GM21423 (cell line): ENCODE results near the gene SPTLC3.

Experiments
- ATAC-seq: cut with Tn5 transposase; IDR thresholded peaks from one replicate; pipeline ENCODE4 v1.9.1; 2021; ENCODE audit warnings: mild to moderate bottlenecking, moderate library complexity; ENCODE audit not compliant: unreplicated experiment

SPTLC3 gene

DNA sequence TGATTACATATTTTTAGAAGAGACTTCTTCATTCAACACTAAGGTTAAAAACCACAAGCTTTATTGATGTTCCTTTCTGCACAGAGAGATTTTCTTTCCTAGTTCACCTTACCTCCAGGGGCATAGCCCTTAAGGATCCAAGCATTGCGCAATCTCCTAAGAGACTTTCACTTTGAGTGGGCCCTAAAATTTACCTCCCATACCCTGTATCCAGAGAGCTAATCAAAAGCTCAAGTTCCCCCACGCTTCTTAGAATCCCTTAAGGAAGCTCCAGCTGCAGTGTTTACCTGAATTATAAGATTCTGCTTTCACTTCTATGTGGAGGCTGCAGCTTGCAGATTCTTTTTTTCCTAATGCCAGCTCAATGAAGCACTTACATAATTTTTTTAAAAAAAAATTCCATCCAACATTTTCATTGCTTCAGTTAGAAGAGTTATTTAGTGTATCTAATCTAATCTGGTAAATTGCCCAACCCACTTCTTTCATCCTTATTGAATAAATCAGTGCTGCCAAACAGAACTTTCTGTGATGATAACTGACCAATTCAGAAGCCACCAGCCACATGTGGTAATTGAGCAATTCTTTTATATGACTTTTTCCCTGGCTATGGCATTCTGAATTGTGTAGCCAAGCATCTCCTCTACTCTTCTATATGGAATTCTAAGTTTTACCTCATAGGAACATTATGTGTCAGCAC lies 24.6 kb upstream of the SPTLC3 start:
- no peak for ATAC-seq

DNA sequence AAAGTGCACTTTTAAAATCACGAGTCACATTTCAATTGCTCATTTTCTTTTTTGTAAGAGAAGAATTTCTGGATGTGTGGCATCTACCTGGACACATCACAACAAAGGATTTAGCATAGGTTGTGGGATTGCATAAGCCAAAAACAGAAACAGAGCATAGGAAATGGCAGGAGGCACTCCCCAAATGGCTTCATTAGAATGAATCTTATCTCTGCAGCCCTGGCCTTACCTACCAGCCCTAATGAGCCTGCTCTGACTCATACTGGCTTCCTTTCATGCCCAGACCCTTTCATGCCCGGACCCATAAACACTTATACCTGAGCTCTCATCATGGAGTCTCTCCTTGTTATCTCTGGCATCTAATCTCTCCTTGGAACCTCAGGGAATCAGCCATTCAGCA lies 23.9 kb upstream of the SPTLC3 start:
- ATAC-seq, result no peak

DNA sequence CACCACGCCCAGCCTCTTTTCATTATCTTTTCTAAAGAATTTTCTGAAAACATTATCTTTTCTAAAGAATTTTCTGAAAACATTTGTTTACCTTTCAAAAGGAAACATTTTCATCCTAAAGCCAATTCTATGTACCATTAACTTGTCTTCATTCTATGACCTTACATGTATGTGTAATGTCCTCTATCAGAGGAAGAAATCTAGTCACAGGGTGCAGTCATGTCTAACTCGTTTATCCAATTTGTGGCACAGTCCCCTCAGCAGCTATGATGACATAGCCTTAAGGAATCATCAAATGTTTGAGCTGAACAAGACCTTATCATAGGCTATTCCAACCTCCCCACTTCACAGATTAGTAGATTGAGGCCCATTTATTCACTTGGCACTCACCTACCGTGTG lies 21.5 kb upstream of the SPTLC3 start:
- no peak for ATAC-seq

DNA sequence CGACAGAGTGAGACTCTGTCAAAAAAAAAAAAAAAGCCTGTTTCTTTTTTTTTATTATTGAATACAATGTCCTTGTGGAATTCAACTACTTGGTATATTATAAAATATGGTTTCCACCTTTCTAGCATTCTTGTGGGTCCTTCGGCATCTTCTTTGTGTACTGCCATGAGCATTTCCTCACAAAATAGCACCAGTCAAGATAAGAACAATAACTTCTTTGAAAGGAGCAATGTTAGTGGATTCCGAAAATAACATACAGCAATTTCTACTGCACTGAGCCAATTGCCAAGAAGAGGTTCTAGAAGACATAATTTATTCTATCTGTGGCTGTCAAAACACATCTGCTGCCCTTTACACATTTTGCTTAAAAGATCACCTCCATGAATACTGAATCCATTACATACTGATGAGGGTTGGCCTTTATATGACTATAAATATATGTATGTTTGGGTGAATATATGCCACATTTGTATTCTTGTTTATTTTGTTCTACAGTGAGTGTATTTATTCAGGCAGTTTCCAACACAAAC lies 19.1 kb upstream of the SPTLC3 start:
- ATAC-seq, result no peak

DNA sequence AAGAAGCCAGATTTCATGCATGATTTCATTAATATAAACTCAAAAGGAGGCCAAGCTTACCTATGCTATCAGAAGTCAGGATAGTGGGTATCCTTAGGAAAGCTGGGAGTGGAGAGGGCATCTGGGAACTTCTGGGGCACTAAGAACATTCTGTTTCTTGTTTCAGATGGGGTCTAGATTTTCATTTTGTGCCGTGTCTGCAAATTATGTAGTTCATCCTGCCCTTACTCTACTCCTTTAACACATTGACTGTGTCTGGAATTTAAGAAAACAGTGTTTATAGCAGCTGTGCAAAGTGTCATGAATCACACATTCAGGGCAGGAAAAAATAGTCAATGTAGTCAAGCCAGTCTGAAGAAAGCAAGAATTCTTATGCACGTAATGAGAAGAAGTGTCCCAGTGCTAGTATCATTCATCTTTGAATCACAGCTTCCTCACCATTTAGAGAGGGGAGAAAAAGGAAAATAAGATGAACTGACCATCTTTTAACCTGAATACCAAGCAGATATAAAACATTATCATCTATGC lies 11.6 kb upstream of the SPTLC3 start:
- no peak for ATAC-seq

DNA sequence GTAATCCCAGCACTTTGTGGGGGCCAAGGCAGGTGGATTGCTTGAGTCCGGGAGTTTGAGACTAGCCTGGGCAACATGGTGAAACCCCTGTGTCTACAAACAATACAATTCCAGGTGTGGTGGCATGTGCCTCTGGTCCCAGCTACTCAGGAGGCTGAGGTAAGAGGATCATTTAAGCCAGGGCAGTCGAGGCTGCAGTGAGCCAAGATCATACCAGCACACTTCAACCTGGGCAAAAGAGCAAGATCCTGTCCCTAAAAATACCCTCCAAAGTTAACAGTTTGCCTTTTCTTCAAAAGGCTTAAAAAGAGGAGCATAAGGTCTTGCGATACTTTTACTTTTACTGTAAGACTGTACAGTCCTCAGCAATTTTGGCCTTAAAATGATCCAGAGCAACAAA lies 10.7 kb upstream of the SPTLC3 start:
- ATAC-seq, result no peak

DNA sequence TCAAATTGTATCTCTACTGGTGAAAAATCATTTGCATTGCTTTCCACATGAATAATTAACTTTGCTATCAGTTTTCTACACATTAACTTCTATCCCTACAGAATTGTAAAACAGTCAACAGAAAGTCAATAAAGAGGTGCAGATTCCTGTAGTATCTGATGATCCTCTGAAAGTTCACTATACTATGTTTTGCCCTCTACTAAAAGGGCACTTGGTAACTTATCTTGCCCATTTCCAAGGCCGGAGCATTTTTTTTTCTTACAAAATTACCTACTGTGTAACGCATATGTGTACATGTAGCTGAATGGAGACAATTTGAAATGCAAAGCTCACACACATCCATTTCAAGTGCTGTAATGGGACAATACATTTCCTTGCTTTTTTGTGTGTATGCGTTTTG lies 9.6 kb upstream of the SPTLC3 start:
- no peak for ATAC-seq

DNA sequence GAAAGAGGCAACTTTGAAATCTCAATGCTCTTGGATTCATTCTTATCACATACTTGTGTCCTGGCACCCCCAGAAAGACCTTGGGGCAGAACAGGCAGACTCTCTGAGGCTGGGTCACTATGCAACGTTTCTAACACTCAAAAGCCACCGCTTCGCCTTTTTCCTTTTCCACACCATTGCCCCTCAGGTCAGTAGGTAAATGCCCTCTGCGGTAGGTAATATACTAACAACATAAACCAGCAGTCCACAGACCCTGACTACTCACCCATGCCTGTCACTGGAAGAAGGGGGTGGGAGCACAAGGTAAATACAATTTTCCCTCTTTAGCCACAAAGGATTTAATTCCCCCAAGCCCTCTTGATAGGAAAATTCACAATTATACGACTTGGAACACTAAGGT lies 6.5 kb upstream of the SPTLC3 start:
- no peak for ATAC-seq

DNA sequence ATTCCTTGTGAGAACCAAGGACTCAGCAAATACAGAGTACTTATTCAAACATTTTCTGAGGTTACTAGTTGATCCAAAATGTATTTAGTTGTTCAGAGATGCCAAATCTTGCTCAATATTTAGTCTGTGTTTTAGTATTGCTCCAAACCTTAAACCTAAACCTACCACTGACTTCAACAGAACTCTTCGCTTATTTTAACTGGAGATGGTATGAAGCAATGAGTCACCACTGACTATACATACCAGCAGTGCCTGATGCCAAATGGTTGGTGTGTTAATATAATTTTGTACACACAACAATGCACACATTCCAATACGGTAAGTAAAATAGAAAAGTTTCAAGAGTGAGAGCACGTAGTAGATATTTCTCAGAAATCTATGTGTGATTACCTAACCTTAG lies 1.9 kb upstream of the SPTLC3 start:
- no peak for ATAC-seq

DNA sequence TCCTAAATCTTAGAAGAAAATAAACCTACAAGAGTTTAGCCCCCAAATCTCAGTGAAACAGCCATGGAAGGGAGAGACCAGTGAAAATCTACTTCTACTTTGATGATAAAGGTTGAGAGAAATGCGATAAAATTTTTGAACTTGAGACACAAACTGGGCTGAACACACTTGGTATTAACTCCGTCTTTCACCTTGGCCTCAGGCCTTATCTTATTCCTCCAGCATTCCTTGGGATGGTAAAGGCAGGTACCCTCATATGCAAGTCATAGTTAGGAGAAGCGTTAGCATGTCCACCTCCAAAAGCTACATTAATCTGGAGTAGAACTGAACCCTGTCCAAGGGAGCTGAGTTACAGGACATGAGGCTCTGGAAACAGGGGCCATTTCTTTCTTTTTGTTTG lies 1.2 kb upstream of the SPTLC3 start:
- no peak for ATAC-seq

DNA sequence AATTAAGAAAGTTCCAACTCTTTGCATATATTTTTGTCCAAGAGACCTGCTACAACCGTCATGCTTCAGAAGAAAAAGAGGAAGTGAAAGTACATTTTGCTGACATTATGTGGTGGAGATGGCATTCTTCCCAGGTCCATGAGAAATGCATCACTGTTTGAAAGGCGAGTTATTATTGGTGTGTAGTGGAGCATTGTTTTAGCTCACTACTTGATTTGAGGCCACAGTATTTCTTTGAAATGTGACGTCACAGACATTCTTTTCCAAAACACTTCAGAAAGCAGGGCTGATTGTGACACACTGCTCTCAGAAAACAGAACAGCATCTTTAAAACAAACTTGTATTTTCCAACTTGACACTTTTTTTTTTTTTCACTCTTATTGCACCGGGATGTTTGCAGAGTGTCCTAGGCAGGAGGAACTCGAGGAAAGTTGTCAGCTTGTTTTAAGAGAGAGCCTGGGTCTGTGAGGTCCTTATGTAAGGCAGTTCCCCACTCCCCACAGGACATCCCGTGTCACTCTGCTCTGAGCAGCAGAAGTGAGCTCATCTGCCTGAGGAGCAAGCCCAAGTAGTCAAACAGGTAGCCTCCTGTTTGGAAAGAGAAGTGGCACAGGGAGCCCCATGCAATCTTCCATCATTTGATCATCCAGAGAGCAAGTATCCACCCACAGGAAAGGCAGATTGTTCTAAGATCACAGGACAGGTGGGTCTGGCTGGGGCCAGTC lies 1.1 kb downstream of the SPTLC3 start:
- ATAC-seq, result peak; percentile 91

DNA sequence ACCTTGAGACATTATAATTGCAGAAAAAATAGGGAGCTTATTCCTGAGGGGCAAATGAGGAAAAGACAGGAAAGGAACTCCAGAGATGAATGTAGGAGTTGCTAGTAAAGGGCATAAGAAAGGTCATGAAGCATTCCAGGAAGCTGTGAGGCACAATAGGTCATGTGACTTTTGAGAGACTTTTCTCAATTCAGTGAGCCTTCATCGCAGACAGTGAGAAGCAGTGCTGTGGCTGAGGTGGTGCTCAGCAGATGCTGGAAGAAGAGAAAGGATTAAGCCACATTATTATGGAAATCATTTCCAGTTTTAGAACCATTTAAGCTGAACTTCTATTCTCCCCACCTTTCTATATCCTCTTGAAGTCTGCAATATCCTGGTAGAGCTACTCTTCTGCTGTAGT lies 4.1 kb downstream of the SPTLC3 start:
- no peak for ATAC-seq

DNA sequence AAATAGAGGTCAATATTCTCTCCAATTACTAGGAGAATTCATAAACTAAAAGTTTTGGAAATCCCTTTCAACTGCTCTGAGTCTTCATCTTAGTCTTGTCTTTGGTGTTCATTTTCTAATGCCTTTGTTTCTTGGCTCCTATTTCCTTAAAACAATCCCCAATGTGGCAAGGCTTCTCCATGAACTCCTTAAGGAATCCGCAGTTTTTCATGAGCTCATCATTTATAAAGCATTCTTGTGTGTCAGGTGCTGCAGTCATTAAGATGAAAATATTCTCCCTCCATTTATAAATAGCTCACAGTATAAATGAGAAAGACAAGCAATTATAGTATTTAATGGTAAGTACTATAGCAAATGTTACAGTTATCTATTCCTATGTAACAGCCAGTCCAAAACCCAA lies 4.6 kb downstream of the SPTLC3 start:
- ATAC-seq, result no peak

DNA sequence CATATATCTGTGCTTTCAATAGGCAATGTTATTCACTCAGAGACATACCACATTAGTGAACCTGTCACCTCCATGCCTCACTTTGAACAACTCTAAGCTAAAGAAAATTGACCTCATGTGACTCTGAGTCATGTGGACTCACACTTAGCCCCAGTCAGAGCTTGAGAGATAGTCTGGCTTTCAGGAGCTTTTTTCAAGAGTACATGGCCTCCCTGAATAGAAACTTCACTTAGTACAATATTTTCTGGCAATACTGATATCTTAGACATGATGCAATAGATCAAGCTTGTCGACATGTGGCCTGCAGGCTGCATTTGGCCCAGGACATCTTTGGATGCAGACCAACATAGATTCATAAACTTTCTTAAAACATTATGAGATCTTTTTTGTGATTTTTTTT lies 8.5 kb downstream of the SPTLC3 start:
- ATAC-seq, result no peak

DNA sequence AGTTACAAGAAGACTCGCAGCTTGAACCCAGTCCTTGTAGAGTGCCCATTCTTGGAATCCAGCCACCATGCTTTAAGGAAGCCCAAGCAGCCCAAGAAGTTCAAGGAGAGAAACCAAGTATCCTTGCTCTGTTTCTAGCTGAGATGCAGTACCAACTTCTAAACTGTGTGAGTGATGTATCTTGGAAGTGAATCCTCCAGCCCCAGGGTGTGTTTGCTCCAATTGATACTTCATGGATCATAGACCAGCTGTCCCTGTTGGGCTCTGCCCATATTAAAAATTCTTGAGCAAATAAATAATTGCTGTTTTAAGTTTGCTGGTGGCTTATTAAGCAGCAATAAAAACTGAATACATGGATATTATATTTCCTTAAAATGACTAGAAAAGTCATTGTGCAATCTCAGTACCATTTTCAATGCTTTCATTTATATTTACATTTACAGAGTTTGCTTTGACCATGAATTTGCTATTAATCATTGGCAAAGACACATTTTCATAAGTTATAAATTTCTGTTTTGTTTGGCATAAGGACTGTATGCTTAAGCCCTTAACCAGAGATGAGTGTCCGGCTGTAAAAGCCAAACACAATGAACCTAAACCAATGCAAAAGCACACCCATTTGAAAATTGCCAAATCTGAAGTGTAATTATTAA lies 9.2 kb downstream of the SPTLC3 start:
- ATAC-seq, result no peak

DNA sequence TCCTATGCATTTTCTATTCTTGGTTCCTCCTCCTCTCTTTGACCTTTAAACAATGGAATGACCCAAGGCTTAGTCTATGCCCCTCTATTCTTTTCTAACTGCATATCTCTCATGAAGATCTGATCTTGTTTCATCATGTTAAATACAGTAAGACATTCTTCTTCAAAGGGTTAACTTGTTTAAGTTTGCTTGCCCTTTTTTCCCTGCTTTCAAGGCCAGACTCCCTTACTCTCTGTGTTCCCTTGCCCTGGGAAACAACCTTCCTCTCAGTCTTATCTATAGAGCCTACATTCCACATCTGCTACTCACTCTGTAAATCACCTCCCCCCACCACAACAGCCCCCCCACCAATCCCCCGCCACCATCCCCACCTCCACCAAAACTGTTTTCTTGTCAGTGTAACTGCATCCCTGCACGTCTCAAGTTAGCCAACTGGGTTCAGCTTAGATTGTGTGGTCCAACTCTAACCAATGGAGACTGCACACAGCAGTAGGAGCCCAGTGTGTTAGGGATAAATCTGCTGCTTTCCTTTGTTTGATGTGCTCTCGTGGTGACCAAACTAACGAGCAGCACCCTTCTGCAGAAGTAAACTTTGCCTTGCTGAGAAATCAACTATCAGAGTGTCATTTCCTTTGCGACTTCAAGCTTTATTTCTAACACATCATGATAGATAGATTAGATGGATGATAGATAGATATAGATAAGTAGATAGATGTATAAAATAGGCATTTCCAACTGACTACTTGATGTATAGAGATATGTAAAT lies 12.6 kb downstream of the SPTLC3 start:
- ATAC-seq, result no peak

DNA sequence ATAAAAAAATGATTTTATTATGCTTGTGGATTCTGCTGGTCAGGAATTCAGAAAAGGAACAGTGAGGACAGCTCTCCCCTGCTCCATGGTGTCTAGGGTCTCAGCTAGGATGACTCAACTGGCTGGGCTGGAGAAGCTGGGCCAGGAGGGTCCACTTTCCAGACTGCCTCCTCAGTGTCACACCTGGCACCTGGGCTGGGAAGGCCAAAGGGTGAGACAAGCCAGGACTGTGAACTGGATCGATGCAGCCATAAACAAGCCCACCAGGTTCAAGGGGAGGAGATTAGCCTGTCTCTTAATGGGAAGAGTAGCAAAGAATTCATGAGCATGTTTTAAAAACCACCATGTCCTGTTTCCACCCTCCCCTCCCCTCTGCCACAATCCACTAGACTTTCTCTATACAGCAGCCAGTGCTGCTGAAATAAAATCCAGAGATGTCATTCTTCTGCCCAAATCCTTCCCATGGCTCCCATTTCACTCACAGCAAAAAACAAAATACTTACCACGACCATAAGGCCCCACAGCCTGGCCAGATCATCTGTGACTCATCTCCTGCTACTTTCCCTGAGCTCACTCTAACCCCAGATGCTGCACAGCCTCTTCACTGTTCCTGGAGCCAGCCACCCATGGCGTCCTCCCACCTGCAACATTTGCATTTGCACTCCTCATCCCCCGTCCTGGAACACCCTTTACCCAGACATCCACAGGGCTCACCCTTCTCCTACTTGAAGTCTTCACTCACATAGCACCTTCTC lies 13.8 kb downstream of the SPTLC3 start:
- ATAC-seq, result no peak

DNA sequence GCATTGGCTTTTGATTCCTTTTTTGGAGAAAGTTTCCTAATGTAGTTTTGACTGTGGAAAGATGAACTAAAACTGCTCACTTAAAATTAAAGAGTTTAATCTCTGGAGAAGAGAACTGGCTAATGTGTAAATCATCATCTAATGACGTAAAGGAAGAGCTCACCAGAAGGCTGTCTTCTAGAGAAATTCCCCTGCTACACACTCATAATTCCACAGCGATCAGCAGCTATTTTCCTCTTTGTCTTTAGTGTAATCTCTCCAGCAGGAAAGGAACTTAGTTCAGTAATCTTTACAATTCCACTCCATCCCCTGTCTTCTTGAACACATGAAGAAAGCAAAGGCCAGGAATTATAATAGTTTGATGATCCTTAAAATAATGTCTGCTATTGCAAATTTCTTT lies 15.8 kb downstream of the SPTLC3 start:
- ATAC-seq, result no peak

DNA sequence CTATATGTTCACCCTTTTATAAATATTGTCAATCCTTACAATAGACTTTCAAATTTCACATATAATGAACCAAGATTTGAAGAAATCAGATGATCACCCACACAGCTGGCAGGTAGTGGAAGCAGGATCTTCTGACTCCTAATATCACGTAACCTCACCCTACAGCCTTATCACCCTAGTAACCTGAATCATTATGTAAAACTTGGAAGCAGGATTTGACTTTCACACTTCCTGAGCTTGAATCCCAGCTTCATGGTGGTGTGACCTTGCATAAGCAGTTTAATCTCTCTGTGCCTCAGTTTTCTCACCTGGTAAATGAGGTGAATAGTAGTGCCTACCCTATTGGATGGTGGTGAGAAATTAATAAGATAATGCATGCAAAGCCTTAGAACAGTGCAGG lies 16.4 kb downstream of the SPTLC3 start:
- ATAC-seq, result no peak

DNA sequence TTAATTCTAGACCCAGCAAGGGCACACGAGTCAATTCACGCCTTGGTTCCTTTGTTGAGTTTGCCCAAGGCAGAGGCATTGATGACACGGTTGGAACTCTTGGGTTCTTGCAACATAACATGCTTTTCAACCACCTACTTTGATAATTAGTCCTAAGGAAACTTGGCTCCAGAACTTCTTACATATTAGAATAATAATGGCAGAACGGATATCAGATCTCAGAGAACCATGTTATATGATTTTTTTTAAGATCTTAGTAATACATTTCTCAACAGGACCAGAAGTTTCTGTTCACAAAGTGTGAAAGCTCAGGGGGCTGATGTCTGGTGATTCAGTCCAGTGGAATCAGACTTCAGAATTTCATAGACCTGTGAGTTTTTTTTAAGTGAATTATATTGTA lies 19.2 kb downstream of the SPTLC3 start:
- ATAC-seq, result no peak
